Measurements from ENCODE around the gene PTPRM.

PTPRM gene

GRCh38 chr18:8254654-8255053, 687.5 kb downstream of the PTPRM start:
- Mint-ChIP-seq H3K4me1 (no peaks in the 10 kb centered on the region), H3K27ac (no peak overlapping the region), H3K36me3 (ENCODE audit: low read depth) (no peaks in the 10 kb centered on the region), H3K27me3 (no peaks in the 10 kb centered on the region), H3K9me3 (no peaks in the 10 kb centered on the region), H3K4me3 (no peak overlapping the region)
- DNase-seq: no peak
- no peak for ATAC-seq

DNA sequence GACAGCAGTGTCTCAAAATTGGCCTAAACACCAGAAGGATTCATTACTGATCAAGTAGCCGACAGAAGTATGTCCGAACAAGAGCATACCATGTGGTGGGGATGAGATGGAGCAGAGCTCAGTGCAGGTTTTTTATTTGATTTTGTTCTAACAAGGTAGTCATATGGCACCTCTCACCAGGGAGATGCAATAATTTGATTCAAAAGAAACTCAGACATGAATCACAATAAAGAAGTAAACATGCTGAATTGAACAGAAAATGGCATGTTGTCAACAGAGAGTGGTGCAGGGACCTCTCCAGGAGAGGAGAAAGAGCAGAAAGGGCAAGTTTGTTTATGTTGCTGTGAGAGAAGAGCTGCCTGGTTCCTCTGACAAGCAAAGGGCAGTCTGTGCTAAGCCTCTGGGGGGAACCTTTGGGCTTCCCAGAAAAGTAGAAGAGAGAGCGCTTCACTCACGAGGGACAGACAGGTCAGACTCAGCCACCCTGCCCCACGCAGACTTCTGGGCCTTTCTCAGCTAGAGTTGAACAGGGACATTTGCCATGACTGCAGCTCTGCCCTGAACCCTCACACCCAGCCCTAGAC, 690.8 kb downstream of the PTPRM start:
- H3K9me3 Mint-ChIP-seq: no peaks in the 10 kb centered on the region
- ATAC-seq (no peak), DNase-seq (no peak)
- H3K4me3 Mint-ChIP-seq: no peak overlapping the region
- H3K36me3 Mint-ChIP-seq (ENCODE audit: low read depth): no peaks in the 10 kb centered on the region
- H3K4me1 Mint-ChIP-seq: no peaks in the 10 kb centered on the region
- no peaks in the 10 kb centered on the region for H3K27me3 Mint-ChIP-seq
- no peak overlapping the region for H3K27ac Mint-ChIP-seq

DNA sequence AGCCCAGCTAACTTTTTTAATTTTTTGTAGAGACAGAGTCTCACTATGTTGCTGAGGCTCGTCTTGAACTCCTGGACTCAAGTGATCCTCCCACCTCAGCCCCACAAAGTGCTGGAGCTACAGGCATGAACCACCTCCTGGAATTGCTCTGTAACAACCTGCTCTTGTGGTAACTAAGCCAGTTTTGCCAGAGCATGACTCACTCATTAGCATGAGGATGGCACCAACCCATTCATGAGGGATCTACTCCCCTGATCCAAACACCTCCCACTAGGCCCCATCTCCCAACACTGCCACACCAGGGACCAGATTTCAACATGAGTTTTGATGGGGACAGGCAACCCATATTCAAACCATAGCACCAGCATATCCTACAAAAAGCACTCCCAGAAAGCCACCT, 693.2 kb downstream of the PTPRM start:
- ATAC-seq (no peak), DNase-seq (no peak)
- Mint-ChIP-seq H3K4me3 (no peak overlapping the region), H3K9me3 (no peaks in the 10 kb centered on the region), H3K4me1 (no peaks in the 10 kb centered on the region), H3K36me3 (ENCODE audit: low read depth) (no peaks in the 10 kb centered on the region), H3K27ac (no peak overlapping the region), H3K27me3 (no peaks in the 10 kb centered on the region)

DNA sequence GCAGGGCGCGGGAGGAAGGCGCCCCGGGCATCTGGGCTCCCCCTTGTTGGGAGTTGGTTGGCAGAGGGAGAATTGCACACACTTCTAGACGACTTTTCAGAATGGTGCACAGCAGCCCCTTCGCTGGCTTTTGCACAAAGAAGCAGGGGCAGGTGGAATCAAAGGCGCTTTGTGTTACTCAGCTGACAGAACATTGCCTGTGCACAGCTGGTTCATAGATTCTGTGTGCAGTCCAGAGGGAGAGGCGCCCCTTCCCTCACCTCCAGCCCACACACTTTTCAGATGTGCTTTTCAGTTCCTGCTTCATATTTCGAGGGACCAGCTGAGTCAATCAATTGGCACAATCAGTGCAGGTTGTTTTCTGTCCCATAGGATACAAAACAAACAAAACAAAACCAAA, 693.7 kb downstream of the PTPRM start:
- H3K9me3 Mint-ChIP-seq: no peaks in the 10 kb centered on the region
- ATAC-seq: no peak
- no peaks in the 10 kb centered on the region for H3K4me1 Mint-ChIP-seq
- no peaks in the 10 kb centered on the region for H3K36me3 Mint-ChIP-seq (ENCODE audit: low read depth)
- DNase-seq: no peak
- no peaks in the 10 kb centered on the region for H3K27me3 Mint-ChIP-seq
- no peak overlapping the region for H3K27ac Mint-ChIP-seq
- no peak overlapping the region for H3K4me3 Mint-ChIP-seq

GRCh38 chr18:8261651-8262091, 694.6 kb downstream of the PTPRM start:
- Mint-ChIP-seq H3K27ac (no peak overlapping the region), H3K27me3 (no peaks in the 10 kb centered on the region), H3K36me3 (ENCODE audit: low read depth) (no peaks in the 10 kb centered on the region), H3K4me3 (no peak overlapping the region), H3K9me3 (no peaks in the 10 kb centered on the region), H3K4me1 (no peaks in the 10 kb centered on the region)
- DNase-seq: no peak
- no peak for ATAC-seq

- no peaks in the 10 kb centered on the region for H3K4me1 Mint-ChIP-seq
- no peak overlapping the region for H3K27ac Mint-ChIP-seq
- DNase-seq (no peak), ATAC-seq (no peak)
- no peaks in the 10 kb centered on the region for H3K36me3 Mint-ChIP-seq (ENCODE audit: low read depth)
- H3K27me3 Mint-ChIP-seq: no peaks in the 10 kb centered on the region
- H3K9me3 Mint-ChIP-seq: no peaks in the 10 kb centered on the region
- H3K4me3 Mint-ChIP-seq: no peak overlapping the region
These were observed 695.1 kb downstream of the PTPRM start for GRCh38 chr18:8262221-8262620.

- no peaks in the 10 kb centered on the region for H3K36me3 Mint-ChIP-seq (ENCODE audit: low read depth)
- no peak overlapping the region for H3K27ac Mint-ChIP-seq
- H3K9me3 Mint-ChIP-seq: peaks cover 5% of the 10 kb centered on the region
These were observed 697.0 kb downstream of the PTPRM start for GRCh38 chr18:8264116-8264515.

DNA sequence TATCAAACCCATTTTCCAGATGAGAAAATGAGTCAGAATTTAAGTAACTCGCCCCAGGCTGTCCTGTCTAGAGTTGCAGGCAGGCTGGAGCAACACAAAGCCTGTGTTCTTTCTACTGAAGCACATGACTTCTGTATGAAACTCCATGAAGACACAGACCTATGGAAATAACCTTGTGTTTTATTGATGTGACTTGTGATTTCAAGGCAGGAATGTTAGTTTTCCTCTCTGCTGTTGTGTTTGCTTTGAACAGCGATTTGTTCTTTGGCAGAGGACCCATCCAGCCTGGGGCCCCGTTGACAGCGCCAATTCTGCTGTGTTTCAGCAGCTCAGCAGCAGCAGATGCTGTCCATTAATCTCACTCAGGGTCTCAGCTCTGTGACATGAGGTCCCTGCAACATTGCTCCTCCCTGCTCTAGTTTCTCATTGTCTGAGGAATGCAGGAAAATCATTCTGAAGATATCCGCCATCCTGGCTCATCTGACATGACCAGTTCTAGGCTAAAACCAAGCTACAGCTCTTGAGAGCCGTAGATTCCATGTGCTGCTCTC, 697.8 kb downstream of the PTPRM start:
- Mint-ChIP-seq H3K4me3 (no peak overlapping the region), H3K27ac (no peak overlapping the region), H3K36me3 (ENCODE audit: low read depth) (no peaks in the 10 kb centered on the region), H3K27me3 (no peaks in the 10 kb centered on the region), H3K9me3 (peaks cover 11% of the 10 kb centered on the region), H3K4me1 (no peaks in the 10 kb centered on the region)
- no peak for ATAC-seq
- DNase-seq: no peak

More at GRCh38 chr18:8264116-8264515, 697.0 kb downstream of the PTPRM start:
- no peak for ATAC-seq
- no peaks in the 10 kb centered on the region for H3K27me3 Mint-ChIP-seq
- no peak for DNase-seq
- no peak overlapping the region for H3K4me3 Mint-ChIP-seq
- no peaks in the 10 kb centered on the region for H3K4me1 Mint-ChIP-seq

GRCh38 chr18:8272254-8272653, 705.1 kb downstream of the PTPRM start:
- H3K27me3 Mint-ChIP-seq: no peaks in the 10 kb centered on the region
- H3K4me3 Mint-ChIP-seq: no peak overlapping the region
- peaks cover 17% of the 10 kb centered on the region for H3K9me3 Mint-ChIP-seq
- no peak overlapping the region for H3K27ac Mint-ChIP-seq
- no peaks in the 10 kb centered on the region for H3K4me1 Mint-ChIP-seq
- DNase-seq (no peak), ATAC-seq (no peak)
- H3K36me3 Mint-ChIP-seq (ENCODE audit: low read depth): no peaks in the 10 kb centered on the region

DNA sequence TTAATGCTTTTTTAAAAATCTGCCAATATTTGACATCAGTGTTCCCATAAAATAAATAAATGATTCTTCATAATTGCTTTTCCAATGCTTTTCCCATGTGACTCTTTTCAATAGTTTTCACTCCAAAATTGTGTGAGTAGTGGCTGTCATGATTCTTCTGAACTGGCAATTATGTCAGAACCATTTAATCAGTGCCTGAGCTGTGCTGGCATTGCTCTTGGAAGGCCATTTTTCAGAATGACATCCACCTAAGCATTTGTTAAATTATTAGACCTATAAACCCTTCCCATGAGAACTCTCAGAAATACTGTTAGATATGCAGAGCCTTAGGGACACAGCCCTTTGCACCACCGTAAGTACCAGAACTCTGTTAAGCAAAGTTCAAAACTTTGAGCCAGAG, 707.3 kb downstream of the PTPRM start:
- no peak overlapping the region for H3K4me3 Mint-ChIP-seq
- no peak overlapping the region for H3K27ac Mint-ChIP-seq
- ATAC-seq (no peak), DNase-seq (no peak)
- H3K27me3 Mint-ChIP-seq: no peaks in the 10 kb centered on the region
- H3K9me3 Mint-ChIP-seq: peaks cover 11% of the 10 kb centered on the region
- no peaks in the 10 kb centered on the region for H3K4me1 Mint-ChIP-seq
- no peaks in the 10 kb centered on the region for H3K36me3 Mint-ChIP-seq (ENCODE audit: low read depth)

DNA sequence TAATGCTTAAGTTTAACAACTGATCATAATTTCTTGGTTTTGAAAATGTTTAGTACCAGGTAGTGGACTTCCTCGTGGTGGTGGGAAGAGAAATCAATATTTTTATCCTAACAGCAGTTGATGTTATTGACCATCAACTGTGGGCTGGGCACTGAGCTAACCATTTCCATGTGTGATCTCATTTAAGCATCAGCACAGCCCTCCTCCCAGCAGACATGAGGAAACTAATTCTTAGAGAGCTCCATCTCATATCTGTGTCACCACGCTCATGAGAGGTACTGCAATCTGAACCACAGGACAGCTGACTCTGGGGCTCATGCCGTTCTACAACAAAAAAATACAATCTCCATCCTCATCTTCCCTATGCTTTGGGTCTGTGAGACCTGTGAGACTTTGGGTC, 709.3 kb downstream of the PTPRM start:
- H3K27me3 Mint-ChIP-seq: no peaks in the 10 kb centered on the region
- no peaks in the 10 kb centered on the region for H3K4me1 Mint-ChIP-seq
- H3K36me3 Mint-ChIP-seq (ENCODE audit: low read depth): no peaks in the 10 kb centered on the region
- H3K9me3 Mint-ChIP-seq: no peaks in the 10 kb centered on the region
- no peak for DNase-seq
- H3K4me3 Mint-ChIP-seq: no peak overlapping the region
- no peak for ATAC-seq
- H3K27ac Mint-ChIP-seq: no peak overlapping the region

DNA sequence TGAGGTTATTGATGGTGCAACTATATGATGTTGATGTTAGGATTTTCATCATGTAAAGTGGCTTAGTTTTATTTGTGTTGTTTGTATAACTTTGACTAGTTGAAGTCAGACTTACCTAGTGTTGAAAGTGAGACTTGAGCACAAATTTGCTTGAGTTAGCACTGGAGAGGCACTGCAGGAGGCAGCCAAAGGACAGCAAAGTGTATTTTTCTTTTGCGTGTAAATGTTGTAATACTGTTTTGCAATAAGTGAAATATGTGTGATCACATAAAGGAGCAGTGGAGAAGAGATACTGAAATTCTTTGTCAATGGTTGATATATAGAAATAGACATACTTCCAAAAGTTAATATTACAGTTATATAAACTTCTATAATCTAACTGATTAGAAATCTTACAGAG, 710.2 kb downstream of the PTPRM start:
- no peaks in the 10 kb centered on the region for H3K4me1 Mint-ChIP-seq
- H3K9me3 Mint-ChIP-seq: no peaks in the 10 kb centered on the region
- H3K27me3 Mint-ChIP-seq: no peaks in the 10 kb centered on the region
- no peaks in the 10 kb centered on the region for H3K36me3 Mint-ChIP-seq (ENCODE audit: low read depth)
- no peak for DNase-seq
- ATAC-seq: no peak
- no peak overlapping the region for H3K27ac Mint-ChIP-seq
- H3K4me3 Mint-ChIP-seq: no peak overlapping the region

GRCh38 chr18:8279346-8279745, 712.2 kb downstream of the PTPRM start:
- H3K36me3 Mint-ChIP-seq (ENCODE audit: low read depth): no peaks in the 10 kb centered on the region
- H3K9me3 Mint-ChIP-seq: no peaks in the 10 kb centered on the region
- H3K4me3 Mint-ChIP-seq: no peak overlapping the region
- no peaks in the 10 kb centered on the region for H3K4me1 Mint-ChIP-seq
- no peaks in the 10 kb centered on the region for H3K27me3 Mint-ChIP-seq
- DNase-seq (no peak), ATAC-seq (no peak)
- H3K27ac Mint-ChIP-seq: no peak overlapping the region

DNA sequence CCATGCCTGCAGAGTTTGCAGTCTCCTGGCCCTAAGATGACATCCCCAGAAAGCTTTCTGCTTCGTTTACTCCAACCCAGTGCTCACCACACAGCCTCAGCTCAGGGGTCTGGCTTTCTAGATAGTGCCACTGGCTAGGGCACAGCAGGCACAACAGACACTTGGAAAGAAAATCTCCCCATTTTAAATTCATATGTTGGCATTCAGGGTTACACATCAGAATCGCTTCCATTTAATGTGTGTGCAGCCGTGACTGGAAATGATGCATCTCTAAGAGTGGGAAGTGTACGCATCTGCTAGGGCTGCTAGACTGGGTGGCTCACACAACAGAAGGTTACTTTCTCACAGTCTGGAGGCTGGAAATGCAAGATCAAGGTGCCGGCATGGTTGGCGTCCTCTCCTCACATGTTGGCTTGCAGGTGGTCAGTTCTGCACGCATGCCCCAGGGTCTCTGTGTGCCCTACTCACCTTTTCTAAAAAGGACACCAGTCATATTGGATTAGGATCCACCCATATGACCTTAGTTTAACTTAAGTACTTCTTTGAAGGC, 712.7 kb downstream of the PTPRM start:
- DNase-seq: no peak
- no peaks in the 10 kb centered on the region for H3K4me1 Mint-ChIP-seq
- no peak overlapping the region for H3K4me3 Mint-ChIP-seq
- H3K27me3 Mint-ChIP-seq: no peaks in the 10 kb centered on the region
- ATAC-seq: no peak
- H3K36me3 Mint-ChIP-seq (ENCODE audit: low read depth): no peaks in the 10 kb centered on the region
- no peak overlapping the region for H3K27ac Mint-ChIP-seq
- no peaks in the 10 kb centered on the region for H3K9me3 Mint-ChIP-seq

GRCh38 chr18:8283891-8284585, 716.9 kb downstream of the PTPRM start:
- H3K27ac Mint-ChIP-seq: no peak overlapping the region
- no peaks in the 10 kb centered on the region for H3K4me1 Mint-ChIP-seq
- no peaks in the 10 kb centered on the region for H3K27me3 Mint-ChIP-seq
- H3K9me3 Mint-ChIP-seq: no peaks in the 10 kb centered on the region
- H3K36me3 Mint-ChIP-seq (ENCODE audit: low read depth): no peaks in the 10 kb centered on the region
- DNase-seq (no peak), ATAC-seq (no peak)
- H3K4me3 Mint-ChIP-seq: no peak overlapping the region

All from activated naive CD8-positive, alpha-beta T cell treated with anti-CD3 and anti-CD28 coated beads, Interleukin-2, amount 50 U/mL, for 24 hours (primary cell).